Measurements from ENCODE around the gene PSMB7. TPM values are rescaled to one million over a fixed set of nuclear protein-coding genes. Genes with fewer than 3 reads are reported as not detected.
"Not testable (repeated sequence)": the region's sequence is repeated elsewhere in the genome, so short reads cannot be mapped to it uniquely, and the experiment has no call there.

The PSMB7 gene
- total RNA-seq, 1 donor from 2014 or later: 225 TPM

DNA sequence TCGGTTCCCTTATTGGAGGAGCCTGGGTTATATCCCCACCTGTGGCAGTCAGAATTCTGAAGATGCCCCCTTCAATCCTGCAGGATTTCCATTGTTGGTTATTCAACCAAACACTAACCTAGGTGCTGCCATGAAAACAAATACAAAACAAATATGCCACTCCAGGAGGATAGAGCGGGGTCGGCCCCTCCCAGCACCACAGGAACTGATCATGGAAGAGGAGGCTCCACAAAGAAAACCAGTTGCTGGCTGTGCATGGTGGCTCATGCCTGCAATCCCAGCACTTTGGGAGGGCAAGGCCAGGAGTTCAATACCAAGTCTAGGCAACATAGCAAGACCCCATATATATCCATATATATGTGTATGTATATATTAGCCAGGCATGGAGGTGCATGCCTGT, 21.8 kb upstream of the PSMB7 start:
- H3K4me1 Mint-ChIP-seq: no peaks in the 10 kb centered on the region
- no peak overlapping the region for H3K4me3 Mint-ChIP-seq
- no peak for DNase-seq
- no peak overlapping the region for H3K27ac Mint-ChIP-seq
- intact Hi-C loops (cut with micrococcal nuclease): no loop called here
- H3K9me3 Mint-ChIP-seq: no peaks in the 10 kb centered on the region
- peaks cover 11% of the 10 kb centered on the region for H3K27me3 Mint-ChIP-seq
- no peaks in the 10 kb centered on the region for H3K36me3 Mint-ChIP-seq (ENCODE audit: low read depth)

DNA sequence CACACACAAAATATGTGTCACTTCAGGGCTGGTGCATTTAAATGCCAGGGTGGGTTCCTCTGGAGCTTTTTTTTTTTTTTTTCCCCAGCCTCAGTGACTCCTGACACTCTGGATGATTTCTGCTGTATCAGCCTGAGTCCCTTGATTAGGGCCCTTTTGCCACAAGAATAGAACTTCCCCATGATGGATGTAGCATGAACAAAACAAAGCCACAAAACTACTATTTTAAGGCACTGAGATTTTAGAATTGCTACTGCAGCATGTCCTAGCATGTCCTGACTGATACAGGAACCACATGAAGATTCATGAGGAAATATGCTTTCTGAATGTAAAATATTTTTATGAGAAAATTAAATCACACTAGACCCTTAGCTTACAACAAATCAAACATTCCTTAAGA, 21.1 kb upstream of the PSMB7 start:
- H3K4me1 Mint-ChIP-seq: no peaks in the 10 kb centered on the region
- DNase-seq: no peak
- no peaks in the 10 kb centered on the region for H3K36me3 Mint-ChIP-seq (ENCODE audit: low read depth)
- no peaks in the 10 kb centered on the region for H3K9me3 Mint-ChIP-seq
- H3K4me3 Mint-ChIP-seq: no peak overlapping the region
- peaks cover 6% of the 10 kb centered on the region for H3K27me3 Mint-ChIP-seq
- intact Hi-C loops (cut with micrococcal nuclease): no loop called here
- no peak overlapping the region for H3K27ac Mint-ChIP-seq

DNA sequence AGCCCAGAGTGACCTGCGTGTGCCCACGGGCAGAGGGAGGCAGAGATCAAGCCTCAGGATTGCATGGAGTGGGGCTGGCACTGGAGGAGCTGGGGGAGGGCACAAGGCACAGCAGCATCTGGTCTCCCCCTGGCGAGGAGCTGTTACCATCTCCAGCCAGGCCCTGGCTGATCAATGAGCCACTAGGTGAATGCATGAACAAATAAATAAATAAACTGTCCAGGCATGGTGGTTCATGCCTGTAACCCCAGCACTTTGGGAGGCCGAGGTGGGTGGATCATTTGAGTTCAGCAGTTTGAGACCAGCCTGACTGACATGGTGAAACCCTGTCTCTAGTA, 14.3 kb upstream of the PSMB7 start:
- no peak for DNase-seq
- Mint-ChIP-seq H3K9me3 (no peaks in the 10 kb centered on the region), H3K36me3 (ENCODE audit: low read depth) (no peaks in the 10 kb centered on the region), H3K4me1 (no peaks in the 10 kb centered on the region), H3K27ac (no peak overlapping the region), H3K27me3 (peaks cover 1% of the 10 kb centered on the region), H3K4me3 (no peak overlapping the region)
- intact Hi-C loops (cut with micrococcal nuclease): no loop called here

DNA sequence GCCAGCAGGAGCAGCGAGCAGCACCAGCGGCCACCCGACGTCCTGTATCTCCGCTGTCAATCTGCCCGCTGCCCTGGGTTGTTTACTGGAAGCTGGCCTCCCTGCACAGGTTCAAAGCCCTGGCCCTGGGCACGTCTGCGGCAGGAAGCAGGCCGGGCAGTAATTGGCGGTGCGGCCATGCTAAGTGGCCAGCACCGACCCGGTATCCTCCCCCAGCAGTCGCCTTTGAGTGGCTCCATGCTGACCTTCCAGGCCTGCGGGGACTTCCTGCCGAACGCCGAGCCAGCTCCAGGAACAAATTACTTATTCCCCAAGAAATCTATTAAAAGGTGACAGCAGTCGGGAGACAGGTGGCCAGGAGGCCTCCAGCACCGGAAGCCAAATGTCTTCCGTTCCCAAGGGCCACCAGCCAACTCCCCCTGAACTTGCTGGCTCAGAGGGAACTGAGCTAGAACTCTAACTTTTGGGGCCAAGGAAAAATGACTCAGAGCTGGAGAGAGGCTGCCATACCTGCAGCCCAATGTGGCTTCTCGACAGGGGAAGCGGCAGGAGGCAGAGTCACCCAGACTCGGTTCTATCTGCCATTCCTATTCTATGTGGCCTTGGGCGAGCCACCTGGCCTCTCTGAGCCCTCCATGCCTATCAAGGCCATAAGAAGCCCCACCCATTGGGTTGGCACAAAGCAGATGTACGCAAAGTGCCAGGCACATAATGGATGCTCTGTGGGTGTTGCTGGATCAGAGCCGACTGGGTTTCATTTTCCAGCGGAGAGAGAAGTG, 13.7 kb upstream of the PSMB7 start:
- Mint-ChIP-seq H3K4me3 (no peak overlapping the region), H3K36me3 (ENCODE audit: low read depth) (no peaks in the 10 kb centered on the region), H3K27ac (no peak overlapping the region), H3K9me3 (no peaks in the 10 kb centered on the region), H3K27me3 (peaks cover 3% of the 10 kb centered on the region), H3K4me1 (no peaks in the 10 kb centered on the region)
- no peak for DNase-seq
- intact Hi-C loops (cut with micrococcal nuclease): no loop called here

DNA sequence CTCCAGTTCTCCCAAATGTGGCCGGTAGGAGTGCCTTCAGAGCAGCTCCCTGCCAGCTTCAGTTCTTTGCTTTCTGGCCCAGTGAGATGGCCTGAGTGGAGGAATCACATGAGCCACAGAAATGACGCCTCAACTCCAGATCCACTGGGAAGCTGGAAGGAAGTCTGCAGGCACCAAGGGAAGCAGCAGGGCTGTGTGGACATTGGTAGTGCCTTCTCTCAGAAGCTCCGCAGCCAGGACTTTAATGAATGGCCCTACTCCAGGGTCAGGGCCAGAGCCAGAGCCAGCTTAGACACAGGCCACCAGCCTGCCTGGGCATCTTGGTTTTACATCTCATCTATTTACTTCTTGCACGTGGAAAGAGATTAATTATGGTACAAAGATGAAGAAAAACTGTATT, 12.0 kb upstream of the PSMB7 start:
- no peak for DNase-seq
- Mint-ChIP-seq H3K9me3 (no peaks in the 10 kb centered on the region), H3K4me3 (no peak overlapping the region), H3K27me3 (peaks cover 10% of the 10 kb centered on the region), H3K4me1 (no peaks in the 10 kb centered on the region), H3K27ac (no peak overlapping the region), H3K36me3 (ENCODE audit: low read depth) (no peaks in the 10 kb centered on the region)
- intact Hi-C loops (cut with micrococcal nuclease): no loop called here

DNA sequence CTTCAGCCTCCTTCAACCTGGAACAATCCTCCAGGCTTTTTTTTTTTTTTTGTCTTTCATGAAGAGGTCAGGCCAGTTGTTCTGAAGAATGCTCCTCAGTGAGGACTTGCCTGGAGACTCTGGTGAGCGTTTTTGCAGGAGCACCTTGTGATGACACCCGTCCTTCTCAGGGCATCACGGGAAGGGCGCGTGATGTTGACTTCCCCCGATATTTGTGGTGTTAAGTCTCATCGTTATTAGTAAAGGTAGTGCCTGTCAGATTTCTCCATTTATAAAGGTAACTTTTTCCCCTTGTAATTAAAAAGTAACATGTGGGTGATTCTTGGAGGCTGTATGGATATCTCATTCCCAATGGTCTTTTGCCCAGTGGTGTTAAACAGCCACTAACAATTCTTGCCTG, 11.1 kb upstream of the PSMB7 start:
- H3K36me3 Mint-ChIP-seq (ENCODE audit: low read depth): no peaks in the 10 kb centered on the region
- H3K4me3 Mint-ChIP-seq: no peak overlapping the region
- H3K27me3 Mint-ChIP-seq: peaks cover 10% of the 10 kb centered on the region
- H3K4me1 Mint-ChIP-seq: no peaks in the 10 kb centered on the region
- intact Hi-C loops (cut with micrococcal nuclease): no loop called here
- no peak overlapping the region for H3K27ac Mint-ChIP-seq
- no peaks in the 10 kb centered on the region for H3K9me3 Mint-ChIP-seq
- no peak for DNase-seq

DNA sequence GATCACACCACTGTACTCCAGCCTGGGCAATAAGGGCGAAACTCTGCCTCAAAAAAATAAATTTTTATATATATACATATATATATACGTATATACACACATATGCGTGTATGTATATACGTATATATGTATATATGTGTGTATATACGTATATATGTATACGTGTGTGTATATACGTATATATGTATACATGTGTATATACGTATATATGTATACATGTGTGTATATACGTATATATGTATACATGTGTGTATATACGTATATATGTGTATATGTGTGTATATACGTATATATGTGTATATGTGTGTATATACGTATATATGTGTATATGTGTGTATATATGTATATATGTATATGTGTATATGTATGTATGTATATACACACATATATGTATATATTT, 10.5 kb upstream of the PSMB7 start:
- peaks cover 10% of the 10 kb centered on the region for H3K27me3 Mint-ChIP-seq
- DNase-seq; H3K4me1 Mint-ChIP-seq; H3K9me3 Mint-ChIP-seq; intact Hi-C loops (cut with micrococcal nuclease); H3K36me3 Mint-ChIP-seq (ENCODE audit: low read depth); H3K27ac Mint-ChIP-seq; H3K4me3 Mint-ChIP-seq: not testable (repeated sequence)

DNA sequence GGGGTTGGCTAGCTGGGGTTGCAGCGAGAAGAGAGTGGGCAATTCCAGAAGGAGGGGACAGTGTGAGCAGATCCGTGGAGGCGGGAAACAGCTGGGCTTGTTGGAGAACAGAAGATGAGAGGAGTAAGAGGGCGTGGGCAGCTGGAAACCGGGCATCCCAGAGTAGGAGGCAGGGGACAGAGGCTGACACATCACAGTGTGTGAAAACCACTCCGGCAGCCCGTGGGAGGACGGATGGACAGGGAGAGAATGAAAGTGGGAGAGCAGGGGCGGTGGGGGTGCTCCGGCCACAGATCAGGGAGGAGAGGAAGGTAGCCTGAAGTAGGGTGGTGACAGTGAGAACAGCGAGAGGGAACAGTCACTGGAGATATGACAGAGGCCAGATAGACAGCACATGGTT, 8.3 kb upstream of the PSMB7 start:
- no peak for DNase-seq
- H3K27ac Mint-ChIP-seq: no peak overlapping the region
- H3K4me1 Mint-ChIP-seq: peaks cover 1% of the 10 kb centered on the region
- H3K4me3 Mint-ChIP-seq: no peak overlapping the region
- peaks cover 10% of the 10 kb centered on the region for H3K27me3 Mint-ChIP-seq
- intact Hi-C loops (cut with micrococcal nuclease): no loop called here
- H3K36me3 Mint-ChIP-seq (ENCODE audit: low read depth): no peaks in the 10 kb centered on the region
- no peaks in the 10 kb centered on the region for H3K9me3 Mint-ChIP-seq

DNA sequence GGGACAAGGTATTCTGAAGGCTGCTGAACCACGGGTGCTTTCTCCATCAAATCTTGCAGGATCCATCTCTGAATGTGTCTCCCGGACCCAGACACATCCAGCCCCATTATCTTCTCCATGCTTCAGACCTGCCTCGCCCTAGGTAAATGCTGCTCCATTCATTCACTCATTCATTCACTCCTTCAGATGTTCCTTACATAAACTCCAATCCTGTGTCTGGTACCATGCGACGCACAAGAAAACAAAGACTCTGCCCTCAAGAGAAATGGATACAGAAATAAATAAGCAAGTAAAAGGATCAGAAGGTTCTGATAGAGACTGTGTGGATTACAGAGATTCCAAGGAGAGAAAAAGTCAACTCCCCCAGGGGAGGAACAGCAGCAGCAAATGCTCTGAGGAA, 7.9 kb upstream of the PSMB7 start:
- Mint-ChIP-seq H3K27ac (no peak overlapping the region), H3K9me3 (no peaks in the 10 kb centered on the region), H3K36me3 (ENCODE audit: low read depth) (no peaks in the 10 kb centered on the region), H3K4me3 (no peak overlapping the region), H3K4me1 (peaks cover 1% of the 10 kb centered on the region), H3K27me3 (peaks cover 10% of the 10 kb centered on the region)
- no peak for DNase-seq
- intact Hi-C loops (cut with micrococcal nuclease): no loop called here

DNA sequence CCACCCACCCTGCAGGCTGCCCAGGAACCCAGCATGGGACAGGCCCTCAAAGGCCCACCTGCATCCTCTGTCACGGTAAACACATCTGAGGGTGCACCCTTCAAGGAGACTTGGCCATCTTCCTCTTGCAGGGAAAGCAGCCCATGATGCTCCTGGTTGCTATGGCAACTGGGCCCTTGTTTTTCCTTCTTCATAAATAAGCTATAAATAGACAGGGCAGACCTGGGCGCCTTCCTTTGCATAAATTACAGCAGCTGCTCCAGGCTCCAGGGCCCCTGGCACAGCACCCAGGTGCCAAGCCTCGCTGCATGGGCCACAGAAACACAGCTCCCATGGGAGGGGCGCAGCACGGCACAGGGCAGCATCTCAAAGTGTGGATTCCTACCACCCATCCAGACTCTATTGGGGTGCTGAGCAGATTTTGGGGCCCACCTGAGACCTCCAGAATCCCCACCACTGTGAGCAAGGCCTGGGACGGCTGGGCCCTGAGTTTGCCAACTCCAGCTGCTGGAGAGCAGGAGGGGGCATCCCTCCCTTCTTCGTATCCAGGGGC, 5.8 kb upstream of the PSMB7 start:
- Mint-ChIP-seq H3K27ac (no peak overlapping the region), H3K9me3 (no peaks in the 10 kb centered on the region), H3K36me3 (ENCODE audit: low read depth) (no peaks in the 10 kb centered on the region), H3K4me3 (no peak overlapping the region), H3K4me1 (peaks cover 1% of the 10 kb centered on the region), H3K27me3 (peaks cover 9% of the 10 kb centered on the region)
- no peak for DNase-seq
- intact Hi-C loops (cut with micrococcal nuclease): no loop called here

DNA sequence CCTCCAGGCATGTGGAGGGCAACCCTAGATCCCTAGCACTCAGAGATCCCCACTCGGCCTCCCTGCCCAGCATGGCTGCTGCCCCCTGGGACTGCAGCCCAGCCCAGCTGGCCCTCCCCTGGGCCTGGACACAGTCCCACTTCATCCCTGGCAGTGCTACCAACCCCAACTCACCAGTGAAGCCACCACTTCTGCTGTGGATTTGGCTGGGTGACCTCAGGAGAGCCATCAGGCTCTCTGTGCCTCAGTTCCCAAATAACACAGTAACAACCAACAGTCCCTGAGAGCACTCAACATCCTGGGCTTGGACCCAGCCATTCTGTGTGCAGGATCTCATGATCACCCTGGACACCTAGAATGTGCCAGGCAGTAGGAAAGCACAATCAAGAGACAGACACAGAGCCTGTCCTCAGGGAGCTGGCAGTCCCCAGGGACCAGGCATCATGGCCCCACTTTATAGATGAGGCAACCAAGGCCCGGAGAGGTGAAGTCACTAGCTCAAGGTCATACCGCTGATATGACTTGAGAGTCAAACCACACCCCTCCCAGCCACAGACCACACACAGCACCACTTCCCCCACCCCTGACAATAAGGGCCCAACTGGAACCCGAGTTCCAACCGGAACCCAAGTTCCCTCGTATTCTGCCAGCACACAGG, 4.7 kb upstream of the PSMB7 start:
- H3K4me1 Mint-ChIP-seq: peaks cover 5% of the 10 kb centered on the region
- peaks cover 4% of the 10 kb centered on the region for H3K9me3 Mint-ChIP-seq
- H3K27ac Mint-ChIP-seq: no peak overlapping the region
- DNase-seq: no peak
- H3K27me3 Mint-ChIP-seq: peaks cover 9% of the 10 kb centered on the region
- intact Hi-C loops (cut with micrococcal nuclease): loop anchor here (1.0 to 10.0 kb wide), 4 partner anchors 116 to 1475 kb away; partner anchors contain the start of genes ARPC5L, RABGAP1 and RPL35
- H3K4me3 Mint-ChIP-seq: no peak overlapping the region
- H3K36me3 Mint-ChIP-seq (ENCODE audit: low read depth): peaks cover 2% of the 10 kb centered on the region

DNA sequence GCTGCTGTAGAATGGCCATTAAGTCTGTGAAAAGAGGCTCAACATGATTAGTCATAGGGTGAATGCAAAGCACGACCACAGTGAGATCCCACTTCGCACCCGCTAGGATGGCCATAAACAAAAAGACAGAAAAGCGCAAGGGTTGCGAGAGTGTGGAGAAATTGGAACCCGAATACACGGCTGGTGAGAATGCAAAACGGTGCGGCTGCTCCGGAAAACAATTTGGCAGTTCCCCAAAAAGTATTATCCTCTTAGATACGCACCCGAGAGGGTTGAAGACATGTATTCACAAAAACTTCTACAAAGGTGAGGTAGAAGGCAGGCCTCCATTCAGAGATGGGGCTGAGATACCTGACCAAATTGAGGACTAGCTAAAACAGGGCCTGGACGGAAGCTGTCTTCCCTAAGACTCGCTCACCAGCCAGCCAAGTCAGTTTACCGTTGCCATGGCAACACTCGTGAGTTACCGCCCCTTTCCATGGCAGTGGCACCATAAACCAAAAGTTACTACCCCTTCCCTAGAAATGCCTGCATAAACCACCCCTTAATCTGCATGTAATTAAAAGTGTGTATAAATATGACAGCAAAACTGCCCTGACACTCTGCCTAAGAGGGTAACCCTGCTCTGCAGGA, 726 bp upstream of the PSMB7 start:
- H3K27ac Mint-ChIP-seq: peak overlapping the region; percentile 95
- H3K4me3 Mint-ChIP-seq: peak overlapping the region; percentile 96
- peak; percentile 62 for DNase-seq
- peaks cover 4% of the 10 kb centered on the region for H3K9me3 Mint-ChIP-seq
- peaks cover 38% of the 10 kb centered on the region for H3K36me3 Mint-ChIP-seq (ENCODE audit: low read depth)
- H3K27me3 Mint-ChIP-seq: no peaks in the 10 kb centered on the region
- intact Hi-C loops (cut with micrococcal nuclease): loop anchor here (2.0 to 10.0 kb wide), 4 partner anchors 449 to 1471 kb away; partner anchors contain the start of genes ARPC5L, DENND1A, RABGAP1 and RPL35
- H3K4me1 Mint-ChIP-seq: peaks cover 24% of the 10 kb centered on the region

DNA sequence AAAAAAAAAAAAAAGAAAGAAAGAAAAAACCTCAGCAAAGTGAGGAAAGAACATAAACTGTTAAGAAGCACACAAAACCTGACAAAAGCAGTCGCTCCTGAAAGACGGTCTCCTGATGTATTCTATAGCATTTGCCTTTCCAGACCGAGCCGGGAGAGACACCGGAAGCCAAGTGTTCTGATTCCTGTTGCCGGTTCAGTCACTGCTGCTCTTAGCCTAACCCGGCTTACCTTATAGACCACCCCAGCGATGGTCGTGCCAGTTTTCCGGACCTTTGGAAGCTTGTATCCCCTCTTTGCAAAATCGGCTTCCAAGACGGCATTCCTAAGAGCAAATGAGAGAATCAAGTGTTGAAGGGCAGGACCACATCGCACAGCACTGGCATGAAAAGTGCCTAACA, 630 bp downstream of the PSMB7 start:
- no peak for DNase-seq
- intact Hi-C loops (cut with micrococcal nuclease): loop anchor here (2.0 to 10.0 kb wide), 4 partner anchors 450 to 1470 kb away; partner anchors contain the start of genes ARPC5L, DENND1A, RABGAP1 and RPL35
- Mint-ChIP-seq H3K4me1 (peaks cover 26% of the 10 kb centered on the region), H3K27ac (peak overlapping the region; percentile 95), H3K4me3 (peak overlapping the region; percentile 96), H3K27me3 (no peaks in the 10 kb centered on the region), H3K36me3 (ENCODE audit: low read depth) (peaks cover 45% of the 10 kb centered on the region), H3K9me3 (peaks cover 4% of the 10 kb centered on the region)

DNA sequence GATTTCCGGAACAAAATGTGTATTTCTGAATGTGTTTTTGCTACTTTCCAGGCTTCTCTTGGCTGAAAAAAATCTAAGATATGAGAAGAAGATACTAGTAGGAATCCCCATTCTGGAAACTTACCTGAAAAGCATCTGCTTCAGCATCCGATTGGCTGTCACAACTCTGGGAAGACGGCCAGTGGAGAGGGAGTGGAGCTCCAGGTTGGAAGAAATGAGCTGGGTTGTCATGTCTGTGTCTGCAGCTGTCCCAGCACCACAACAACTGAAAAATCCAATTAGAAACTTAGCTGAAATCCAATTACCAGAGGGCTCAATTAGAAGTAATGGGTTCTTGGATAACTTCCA, 3.0 kb downstream of the PSMB7 start:
- Mint-ChIP-seq H3K9me3 (peaks cover 4% of the 10 kb centered on the region), H3K36me3 (ENCODE audit: low read depth) (peaks cover 62% of the 10 kb centered on the region), H3K4me1 (peaks cover 30% of the 10 kb centered on the region), H3K4me3 (no peak overlapping the region), H3K27ac (no peak overlapping the region), H3K27me3 (no peaks in the 10 kb centered on the region)
- no peak for DNase-seq
- intact Hi-C loops (cut with micrococcal nuclease): loop anchor here (10.0 kb wide), 3 partner anchors 453 to 1467 kb away; partner anchors contain the start of genes ARPC5L, RABGAP1 and RPL35
